Measurements from ENCODE around the gene CYRIA.

CYRIA gene

GRCh38 chr2:16665748-16666448 lies at the start of gene CYRIA:
CYRIA (minus strand) TSS chr2:16665834; CDS start chr2:16588119, 77,715 bp downstream.
- DNase-seq (ENCODE audit: low read depth in 2 of 3, low spot score in 2 of 3), result peak in 2 of 3 experiments; percentile 16 to 23

- no peak for DNase-seq (ENCODE audit: low read depth in 2 of 3, low spot score in 2 of 3)
Observed at GRCh38 chr2:16713011-16713423, 47.4 kb upstream of the CYRIA start.

- no peak for DNase-seq (ENCODE audit: low read depth in 2 of 3, low spot score in 2 of 3)
Observed at GRCh38 chr2:16709769-16710168, 44.1 kb upstream of the CYRIA start.

GRCh38 chr2:16708173-16708572 lies 42.5 kb upstream of the CYRIA start:
- DNase-seq (ENCODE audit: low read depth in 2 of 3, low spot score in 2 of 3), result no peak

- DNase-seq (ENCODE audit: low read depth in 2 of 3, low spot score in 2 of 3), result no peak
Observed at GRCh38 chr2:16707014-16707623, 41.5 kb upstream of the CYRIA start.

GRCh38 chr2:16700551-16701259 lies 35.1 kb upstream of the CYRIA start:
- no peak for DNase-seq (ENCODE audit: low read depth in 2 of 3, low spot score in 2 of 3)

- DNase-seq (ENCODE audit: low read depth in 2 of 3, low spot score in 2 of 3), result no peak
Observed at GRCh38 chr2:16693854-16694253, 28.2 kb upstream of the CYRIA start.

GRCh38 chr2:16691261-16691660 lies 25.6 kb upstream of the CYRIA start:
- DNase-seq (ENCODE audit: low read depth in 2 of 3, low spot score in 2 of 3), result no peak

- DNase-seq (ENCODE audit: low read depth in 2 of 3, low spot score in 2 of 3), result no peak
Observed at GRCh38 chr2:16687955-16688354, 22.3 kb upstream of the CYRIA start.

GRCh38 chr2:16687222-16687621 lies 21.6 kb upstream of the CYRIA start:
- DNase-seq (ENCODE audit: low read depth in 2 of 3, low spot score in 2 of 3), result no peak

- DNase-seq (ENCODE audit: low read depth in 2 of 3, low spot score in 2 of 3), result no peak
Observed at GRCh38 chr2:16686641-16687040, 21.0 kb upstream of the CYRIA start.

- DNase-seq (ENCODE audit: low read depth in 2 of 3, low spot score in 2 of 3), result no peak
Observed at GRCh38 chr2:16685340-16685715, 19.7 kb upstream of the CYRIA start.

GRCh38 chr2:16684676-16685339 lies 19.2 kb upstream of the CYRIA start:
- DNase-seq (ENCODE audit: low read depth in 2 of 3, low spot score in 2 of 3), result no peak

- no peak for DNase-seq (ENCODE audit: low read depth in 2 of 3, low spot score in 2 of 3)
Observed at GRCh38 chr2:16683576-16683975, 17.9 kb upstream of the CYRIA start.

GRCh38 chr2:16682431-16683118 lies 16.9 kb upstream of the CYRIA start:
- DNase-seq (ENCODE audit: low read depth in 2 of 3, low spot score in 2 of 3), result no peak

GRCh38 chr2:16680781-16681180 lies 15.1 kb upstream of the CYRIA start:
- no peak for DNase-seq (ENCODE audit: low read depth in 2 of 3, low spot score in 2 of 3)

GRCh38 chr2:16680304-16680703 lies 14.7 kb upstream of the CYRIA start:
- no peak for DNase-seq (ENCODE audit: low read depth in 2 of 3, low spot score in 2 of 3)

- no peak for DNase-seq (ENCODE audit: low read depth in 2 of 3, low spot score in 2 of 3)
Observed at GRCh38 chr2:16678964-16679363, 13.3 kb upstream of the CYRIA start.

- DNase-seq (ENCODE audit: low read depth in 2 of 3, low spot score in 2 of 3), result no peak
Observed at GRCh38 chr2:16677875-16678274, 12.2 kb upstream of the CYRIA start.

- no peak for DNase-seq (ENCODE audit: low read depth in 2 of 3, low spot score in 2 of 3)
Observed at GRCh38 chr2:16675781-16676180, 10.1 kb upstream of the CYRIA start.

GRCh38 chr2:16674154-16674553 lies 8.5 kb upstream of the CYRIA start:
- no peak for DNase-seq (ENCODE audit: low read depth in 2 of 3, low spot score in 2 of 3)
